ENCODE measurements around the gene PROSER3. TPM values are rescaled to one million over a fixed set of nuclear protein-coding genes. Genes with fewer than 3 reads are reported as not detected.
A peak's percentile ranks its signal among the peaks of the same experiment; 100 is the strongest.
"Not testable (repeated sequence)": the region's sequence is repeated elsewhere in the genome, so short reads cannot be mapped to it uniquely, and the experiment has no call there.

The PROSER3 gene
- total RNA-seq, 1 donor: 5.8 TPM

DNA sequence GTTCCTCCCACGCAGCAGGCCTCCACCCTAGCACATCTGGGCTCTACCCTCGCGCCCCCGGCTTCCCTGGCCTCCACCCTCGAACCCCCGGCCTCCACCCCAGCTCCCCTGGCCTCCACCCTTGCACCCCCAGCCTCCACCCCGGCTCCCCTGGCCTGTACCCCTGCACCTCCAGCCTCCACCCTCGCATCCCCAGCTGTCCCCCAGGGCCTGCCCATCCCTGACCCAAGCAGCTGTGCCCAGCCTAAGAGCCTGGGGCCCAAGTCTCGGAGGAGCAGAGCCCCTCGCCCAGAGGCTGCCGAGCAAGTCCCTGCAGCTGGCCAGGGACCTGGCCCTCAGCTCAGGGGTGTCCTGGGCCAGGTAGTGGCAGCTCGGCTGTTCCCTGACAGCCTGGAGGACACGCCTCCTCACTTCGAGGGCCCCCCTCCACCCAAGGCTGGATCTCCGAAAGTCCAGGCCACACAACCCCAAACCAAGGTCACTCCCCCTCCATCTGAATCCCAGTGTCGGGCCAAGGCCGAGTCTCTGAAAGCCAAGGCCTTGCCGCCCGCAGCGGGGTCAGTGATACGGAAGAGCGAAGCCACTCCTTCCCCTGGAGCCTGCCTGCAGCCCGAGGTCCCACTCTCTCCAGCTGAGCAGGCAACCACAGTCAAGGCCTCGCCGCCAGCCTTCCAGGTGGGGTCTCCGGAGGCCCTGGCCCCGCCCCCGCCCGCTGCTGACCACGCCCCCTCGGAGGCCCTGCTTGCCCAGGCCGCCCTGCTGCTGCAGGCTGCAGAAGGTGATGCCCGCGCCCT lies 9.5 kb downstream of the PROSER3 start:
- Histone ChIP-seq H3K4me1 (ENCODE audit: insufficient read depth, low read length) (no peaks in the 10 kb centered on the region), H3K4me3 (ENCODE audit: insufficient read depth, low read length) (no peak overlapping the region), H3K27ac (ENCODE audit: low read depth, low read length) (no peak overlapping the region), H3K36me3 (ENCODE audit: insufficient read depth, low read length) (peaks cover 19% of the 10 kb centered on the region), H3K79me2 (ENCODE audit: insufficient read depth, low read length) (no peaks in the 10 kb centered on the region), H2AFZ (ENCODE audit: low read length) (no peak overlapping the region), H3K27me3 (ENCODE audit: insufficient read depth, low read length) (no peaks in the 10 kb centered on the region), H4K20me1 (ENCODE audit: insufficient read depth, low read length) (no peaks in the 10 kb centered on the region), H3K9me3 (ENCODE audit: low read depth, low read length) (no peaks in the 10 kb centered on the region), H3K4me2 (ENCODE audit: insufficient read depth, low read length) (no peak overlapping the region)
- no peak for TF ChIP-seq CTCF (IDR thresholded peaks at IDR 0.05; ENCODE audit: extremely low read depth, low read depth, low read length)
- no peak for DNase-seq (ENCODE audit: insufficient read length, low spot score, missing footprints)

GRCh38 chr19:35768082-35768421 lies 10.1 kb downstream of the PROSER3 start:
- Histone ChIP-seq H4K20me1 (ENCODE audit: insufficient read depth, low read length) (no peaks in the 10 kb centered on the region), H3K36me3 (ENCODE audit: insufficient read depth, low read length) (peaks cover 19% of the 10 kb centered on the region), H3K4me1 (ENCODE audit: insufficient read depth, low read length) (no peaks in the 10 kb centered on the region), H3K9me3 (ENCODE audit: low read depth, low read length) (no peaks in the 10 kb centered on the region), H3K4me2 (ENCODE audit: insufficient read depth, low read length) (no peak overlapping the region), H3K4me3 (ENCODE audit: insufficient read depth, low read length) (no peak overlapping the region), H3K79me2 (ENCODE audit: insufficient read depth, low read length) (no peaks in the 10 kb centered on the region), H3K27me3 (ENCODE audit: insufficient read depth, low read length) (no peaks in the 10 kb centered on the region), H2AFZ (ENCODE audit: low read length) (no peak overlapping the region), H3K27ac (ENCODE audit: low read depth, low read length) (no peak overlapping the region)
- no peak for DNase-seq (ENCODE audit: insufficient read length, low spot score, missing footprints)
- no peak for TF ChIP-seq CTCF (IDR thresholded peaks at IDR 0.05; ENCODE audit: extremely low read depth, low read depth, low read length)

DNA sequence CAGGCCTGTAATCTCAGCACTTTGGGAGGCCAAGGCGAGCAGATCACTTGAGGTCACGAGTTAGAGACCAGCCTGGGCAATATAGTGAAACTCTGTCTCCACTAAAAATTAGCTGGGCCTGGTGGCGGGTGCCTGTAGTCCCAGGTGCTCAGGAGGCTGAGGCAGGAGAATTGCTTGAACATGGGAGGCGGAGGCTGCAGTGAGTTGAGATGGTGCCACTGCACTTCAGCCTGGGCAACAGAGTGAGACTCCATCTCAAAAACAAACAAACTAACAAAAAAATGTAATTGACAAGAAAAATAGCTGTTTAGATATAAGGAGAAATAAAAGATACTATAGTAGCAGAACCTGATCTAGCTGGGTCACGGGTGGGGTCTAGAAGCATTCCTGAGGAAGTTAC lies 14.4 kb downstream of the PROSER3 start:
- not testable (repeated sequence) for H2AFZ ChIP-seq (ENCODE audit: low read length); H3K9me3 ChIP-seq (ENCODE audit: low read depth, low read length); H4K20me1 ChIP-seq (ENCODE audit: insufficient read depth, low read length); H3K27me3 ChIP-seq (ENCODE audit: insufficient read depth, low read length); DNase-seq (ENCODE audit: insufficient read length, low spot score, missing footprints); H3K4me3 ChIP-seq (ENCODE audit: insufficient read depth, low read length); H3K36me3 ChIP-seq (ENCODE audit: insufficient read depth, low read length); H3K4me2 ChIP-seq (ENCODE audit: insufficient read depth, low read length); H3K4me1 ChIP-seq (ENCODE audit: insufficient read depth, low read length); H3K27ac ChIP-seq (ENCODE audit: low read depth, low read length); H3K79me2 ChIP-seq (ENCODE audit: insufficient read depth, low read length)

- DNase-seq (ENCODE audit: insufficient read length, low spot score, missing footprints): peak; percentile 88
- peaks cover 7% of the 10 kb centered on the region for H3K4me1 ChIP-seq (ENCODE audit: insufficient read depth, low read length)
Observed at GRCh38 chr19:35773020-35773806, 15.2 kb downstream of the PROSER3 start.

More at GRCh38 chr19:35773020-35773806, 15.2 kb downstream of the PROSER3 start:
- no peak overlapping the region for H3K4me3 ChIP-seq (ENCODE audit: insufficient read depth, low read length)
- no peak overlapping the region for H3K27ac ChIP-seq (ENCODE audit: low read depth, low read length)
- peaks cover 2% of the 10 kb centered on the region for H3K79me2 ChIP-seq (ENCODE audit: insufficient read depth, low read length)
- H4K20me1 ChIP-seq (ENCODE audit: insufficient read depth, low read length): no peaks in the 10 kb centered on the region
- no peaks in the 10 kb centered on the region for H3K27me3 ChIP-seq (ENCODE audit: insufficient read depth, low read length)
- no peak for TF ChIP-seq CTCF (IDR thresholded peaks at IDR 0.05; ENCODE audit: extremely low read depth, low read depth, low read length)
- H2AFZ ChIP-seq (ENCODE audit: low read length): no peak overlapping the region
- peaks cover 7% of the 10 kb centered on the region for H3K36me3 ChIP-seq (ENCODE audit: insufficient read depth, low read length)
- no peak overlapping the region for H3K4me2 ChIP-seq (ENCODE audit: insufficient read depth, low read length)
- H3K9me3 ChIP-seq (ENCODE audit: low read depth, low read length): no peaks in the 10 kb centered on the region

Data from osteoblast (primary cell).